ENCODE results near the gene VAV1. TPM values are rescaled to one million over a fixed set of nuclear protein-coding genes. Genes with fewer than 3 reads are reported as not detected.
"Not testable (repeated sequence)": the region's sequence is repeated elsewhere in the genome, so short reads cannot be mapped to it uniquely, and the experiment has no call there.

Gene VAV1
- total RNA-seq, 4 donors from 2014 or later, result 4.0 to 16.2 (median 5.8) TPM

- TF ChIP-seq POLR2A (IDR thresholded peaks at IDR 0.05) (no peak), EP300 (IDR thresholded peaks at IDR 0.05) (peak in 1 of 2 donors; percentile 10), CTCF (IDR thresholded peaks at IDR 0.05) (no peak)
- no peak for DNase-seq (ENCODE audit: low spot score in 2 of 2)
- H3K4me1 ChIP-seq, result no peaks in the 10 kb centered on the region
- peak overlapping the region; percentile 5 to 55 (median 37) for H3K4me3 ChIP-seq
- no peaks in the 10 kb centered on the region for H3K36me3 ChIP-seq
- peak overlapping the region in 2 of 4 donors; percentile 20 to 65 for H3K27ac ChIP-seq
- H3K27me3 ChIP-seq, result peaks cover 0 to 18% of the 10 kb centered on the region in 2 donors
- WGBS, 2 donors, result 34 to 40% methylated on average over 8 of the region's 8 CpGs
- H3K9me3 ChIP-seq, result peaks cover 0 to 4% (median 0%) of the 10 kb centered on the region in 4 donors
These were observed 919 bp downstream of the VAV1 start for GRCh38 chr19:6773323-6773931.

- DNase-seq (ENCODE audit: low spot score in 2 of 2), result no peak
- H3K36me3 ChIP-seq, result no peaks in the 10 kb centered on the region
- H3K27ac ChIP-seq, result no peak overlapping the region
- H3K4me1 ChIP-seq, result no peaks in the 10 kb centered on the region
- peaks cover 0 to 8% of the 10 kb centered on the region in 2 donors for H3K27me3 ChIP-seq
- H3K9me3 ChIP-seq, result peaks cover 0 to 4% (median 0%) of the 10 kb centered on the region in 4 donors
- H3K4me3 ChIP-seq, result no peak overlapping the region
- WGBS, 2 donors, result 81 to 88% methylated on average over 11 of the region's 11 CpGs
- TF ChIP-seq EP300 (IDR thresholded peaks at IDR 0.05), result no peak
- no peak for TF ChIP-seq CTCF (IDR thresholded peaks at IDR 0.05)
- no peak for TF ChIP-seq POLR2A (IDR thresholded peaks at IDR 0.05)
These were observed 2.6 kb downstream of the VAV1 start for GRCh38 chr19:6774821-6775707.

DNA sequence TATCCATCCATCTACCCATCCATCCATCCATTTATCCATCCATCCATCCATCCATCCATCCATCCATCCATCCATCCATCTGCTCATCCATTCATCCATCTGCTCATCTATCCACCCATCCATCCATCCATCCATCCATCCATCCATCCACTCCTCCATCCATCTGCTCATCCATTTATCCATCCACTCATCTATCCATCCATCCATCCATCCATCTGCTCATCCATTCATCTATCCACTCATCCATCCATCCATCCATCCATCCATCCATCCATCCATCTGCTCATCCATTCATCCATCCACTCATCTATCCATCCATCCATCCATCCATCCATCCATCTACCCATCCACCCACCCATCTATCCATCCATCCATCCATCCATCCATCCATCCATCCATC is 3.5 kb downstream of the VAV1 start:
- not testable (repeated sequence) for H3K9me3 ChIP-seq

DNA sequence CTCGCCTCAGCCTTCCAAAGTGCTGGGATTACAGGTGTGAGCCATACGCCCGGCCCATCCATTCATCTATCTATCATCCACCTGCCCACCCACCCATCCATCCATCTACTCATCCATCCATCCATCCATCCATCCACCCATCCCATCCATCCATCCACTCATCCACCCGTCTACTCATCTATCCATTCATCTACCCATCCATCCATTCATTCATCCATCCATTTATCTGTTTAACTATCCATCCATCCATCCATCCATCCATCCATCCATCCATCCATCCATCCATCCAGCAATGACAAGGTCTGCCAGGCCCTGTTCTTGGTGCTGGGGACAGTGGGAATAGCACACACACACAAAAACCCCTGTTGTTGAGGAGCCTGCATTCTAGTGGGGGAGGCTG is 4.5 kb downstream of the VAV1 start:
- WGBS, 2 donors, result 87 to 92% methylated on average over 4 of the region's 4 CpGs

More for the DNA sequence above, 3.5 kb downstream of the VAV1 start:
- not testable (repeated sequence) for H3K36me3 ChIP-seq; H3K27ac ChIP-seq; H3K27me3 ChIP-seq; DNase-seq (ENCODE audit: low spot score in 2 of 2); H3K4me3 ChIP-seq; H3K4me1 ChIP-seq

DNA sequence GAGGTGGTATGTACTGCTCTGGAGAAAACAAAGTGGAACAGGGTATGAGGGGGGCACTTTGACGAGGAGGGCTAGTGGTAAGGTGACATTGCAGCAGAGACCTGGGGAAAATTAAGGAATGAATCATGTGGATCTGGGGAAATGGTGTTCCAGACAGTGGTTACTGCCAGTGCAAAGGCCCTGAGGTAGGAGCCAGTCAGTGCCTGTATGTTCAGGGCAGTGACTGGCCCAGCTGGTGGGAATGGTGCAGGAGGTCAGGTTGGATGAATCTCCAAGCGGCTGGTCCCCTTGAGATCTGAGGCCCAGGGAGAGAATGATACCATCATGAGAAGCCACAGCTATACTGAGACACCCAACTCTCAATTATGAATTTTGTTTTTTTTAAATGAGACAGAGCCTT is 4.9 kb downstream of the VAV1 start:
- peaks cover 0 to 8% (median 0%) of the 10 kb centered on the region in 4 donors for H3K4me1 ChIP-seq
- no peak for DNase-seq (ENCODE audit: low spot score in 2 of 2)
- no peaks in the 10 kb centered on the region for H3K36me3 ChIP-seq
- WGBS, 2 donors, result 70 to 75% methylated on average over 2 of the region's 2 CpGs
- TF ChIP-seq EP300 (IDR thresholded peaks at IDR 0.05), result no peak
- no peak for TF ChIP-seq CTCF (IDR thresholded peaks at IDR 0.05)
- no peak for TF ChIP-seq POLR2A (IDR thresholded peaks at IDR 0.05)
- no peak overlapping the region for H3K27ac ChIP-seq
- peaks cover 0 to under 1% of the 10 kb centered on the region in 2 donors for H3K27me3 ChIP-seq
- no peaks in the 10 kb centered on the region for H3K9me3 ChIP-seq
- H3K4me3 ChIP-seq, result no peak overlapping the region

More for the DNA sequence above, 4.5 kb downstream of the VAV1 start:
- peaks cover 0 to 2% (median 0%) of the 10 kb centered on the region in 4 donors for H3K9me3 ChIP-seq
- TF ChIP-seq CTCF (IDR thresholded peaks at IDR 0.05), result no peak
- no peak for TF ChIP-seq POLR2A (IDR thresholded peaks at IDR 0.05)
- TF ChIP-seq EP300 (IDR thresholded peaks at IDR 0.05), result no peak
- H3K36me3 ChIP-seq, result no peaks in the 10 kb centered on the region
- peaks cover 0 to 5% of the 10 kb centered on the region in 2 donors for H3K27me3 ChIP-seq
- no peak overlapping the region for H3K27ac ChIP-seq
- H3K4me3 ChIP-seq, result no peak overlapping the region
- H3K4me1 ChIP-seq, result peaks cover 0 to 8% (median 0%) of the 10 kb centered on the region in 4 donors
- DNase-seq (ENCODE audit: low spot score in 2 of 2), result no peak

All from tibial nerve (tissue), 4 donors.